CD14-positive monocyte (primary cell): ENCODE results near the gene ALDH1L2. TPM values are rescaled to one million over a fixed set of nuclear protein-coding genes. Genes with fewer than 3 reads are reported as not detected.

ENCODE experiments used
- DNase-seq, 3 donors: peaks; one replicate each; pipeline ENCODE4 v3.0.0-alpha.2; 2011 to 2022
- H2AFZ ChIP-seq: 2 replicates; pipeline ENCODE4 v1.6.0; 2012; ENCODE audit warnings: mild to moderate bottlenecking, low read depth, low read length, inconsistent platforms; ENCODE audit not compliant: insufficient read depth, poor library complexity, severe bottlenecking
- H3K27ac ChIP-seq, 2 donors: 1 replicate in 1 of 2; 2 replicates in 1 of 2; pipeline ENCODE4 v1.5.1; 2012 to 2013; ENCODE audit warnings: low read length in 2 of 2, control low read depth in 1 of 2, inconsistent platforms in 1 of 2, low read depth in 1 of 2, mild to moderate bottlenecking in 1 of 2
- H3K27me3 ChIP-seq, 2 donors: one replicate each; pipeline versions ENCODE4 v1.6.0 to v1.6.1; 2011 to 2013; ENCODE audit warnings: low read length in 2 of 2; ENCODE audit not compliant: control insufficient read depth in 2 of 2, insufficient read depth in 2 of 2
- H3K36me3 ChIP-seq, 2 donors: replicated peaks in 1 of 2; 1 replicate in 1 of 2; 2 replicates in 1 of 2; pipeline versions ENCODE4 v1.5.1 to v1.6.1; 2012 to 2013; ENCODE audit warnings: low read length in 2 of 2, control low read depth in 1 of 2, inconsistent platforms in 1 of 2, mild to moderate bottlenecking in 1 of 2; ENCODE audit not compliant: insufficient read depth in 2 of 2, control insufficient read depth in 1 of 2
- H3K4me1 ChIP-seq, 2 donors: 1 replicate in 1 of 2; 2 replicates in 1 of 2; pipeline versions ENCODE4 v1.5.1 to v1.6.1; 2012 to 2013; ENCODE audit warnings: low read length in 2 of 2, control low read depth in 1 of 2, inconsistent platforms in 1 of 2, mild to moderate bottlenecking in 1 of 2, moderate library complexity in 1 of 2; ENCODE audit not compliant: insufficient read depth in 2 of 2, control insufficient read depth in 1 of 2
- H3K4me2 ChIP-seq: replicated peaks from 2 replicates; pipeline ENCODE3; 2012; ENCODE audit warnings: low read length, moderate library complexity, mild to moderate bottlenecking; ENCODE audit not compliant: poor library complexity, severe bottlenecking; ENCODE audit errors: extremely low read depth
- H3K4me3 ChIP-seq, 3 experiments: fragments of 200-600 bp in 1 of 3; sonication (generic) in 1 of 3; replicated peaks in 1 of 3; 1 replicate in 2 of 3; 2 replicates in 1 of 3; pipeline ENCODE4 v1.5.1; 2011 to 2013; ENCODE audit warnings: low read length in 3 of 3, mild to moderate bottlenecking in 3 of 3, control low read depth in 2 of 3, low read depth in 2 of 3, inconsistent platforms in 1 of 3, moderate library complexity in 1 of 3
- H3K79me2 ChIP-seq: 2 replicates; pipeline ENCODE4 v1.6.0; 2012; ENCODE audit warnings: mild to moderate bottlenecking, control low read depth, inconsistent platforms, low read length, moderate library complexity; ENCODE audit not compliant: insufficient read depth
- H3K9ac ChIP-seq: 2 replicates; pipeline ENCODE4 v1.6.0; 2017; ENCODE audit warnings: low read length, mild to moderate bottlenecking; ENCODE audit not compliant: insufficient read depth, poor library complexity, severe bottlenecking
- H3K9me3 ChIP-seq, 2 donors: replicated peaks in 1 of 2; 1 replicate in 1 of 2; 2 replicates in 1 of 2; pipeline versions ENCODE4 v1.5.1 to v1.6.1; 2012 to 2013; ENCODE audit warnings: low read length in 2 of 2, control low read depth in 1 of 2; ENCODE audit not compliant: control insufficient read depth in 1 of 2, insufficient read depth in 1 of 2
- H4K20me1 ChIP-seq: 2 replicates; pipeline ENCODE4 v1.6.0; 2012; ENCODE audit warnings: mild to moderate bottlenecking, low read length, control low read depth, moderate library complexity; ENCODE audit not compliant: insufficient read depth
- H3K27ac Mint-ChIP-seq, 7 donors: one replicate each; pipeline ENCODE4 v1.8.0; 2020; ENCODE audit warnings: mild to moderate bottlenecking in 7 of 7, mixed read lengths in 7 of 7, moderate library complexity in 6 of 7, inconsistent platforms in 2 of 7
- H3K27me3 Mint-ChIP-seq, 3 donors: one replicate each; pipeline ENCODE4 v1.8.0; 2021 to 2022; ENCODE audit warnings: low read depth in 3 of 3, mild to moderate bottlenecking in 3 of 3, mixed read lengths in 3 of 3, moderate library complexity in 3 of 3, inconsistent platforms in 1 of 3
- H3K36me3 Mint-ChIP-seq, 2 donors: one replicate each; pipeline ENCODE4 v1.8.0; 2020; ENCODE audit warnings: mixed read lengths in 2 of 2, inconsistent platforms in 1 of 2, mild to moderate bottlenecking in 1 of 2
- H3K4me1 Mint-ChIP-seq: one replicate; pipeline ENCODE4 v1.8.0; 2020; ENCODE audit warnings: mild to moderate bottlenecking, mixed read lengths
- H3K4me3 Mint-ChIP-seq, 2 donors: one replicate each; pipeline ENCODE4 v1.8.0; 2020; ENCODE audit warnings: mild to moderate bottlenecking in 2 of 2, mixed read lengths in 2 of 2, moderate library complexity in 1 of 2
- H3K9me3 Mint-ChIP-seq, 7 donors: one replicate each; pipeline ENCODE4 v1.8.0; 2020 to 2022; ENCODE audit warnings: mixed read lengths in 7 of 7, mild to moderate bottlenecking in 6 of 7, moderate library complexity in 6 of 7, inconsistent platforms in 2 of 7
- WGBS: methylation state at CpG from one replicate; pipeline ENCODE4 v1.1.5; 2013; ENCODE audit warnings: missing lambda C conversion rate; ENCODE audit not compliant: insufficient coverage; 5-methylcytosine and 5-hydroxymethylcytosine counted together
- intact Hi-C, 2 donors: fragments of 100-400 bp; cut with micrococcal nuclease; formaldehyde crosslinking; loops; one replicate each; pipeline versions ENCODE4 v1.15.0 to v1.15.1; 2023
- polyA plus RNA-seq, 3 donors: library from polyadenylated mRNA; depleted of rRNA in 1 of 3; unstranded in 2 of 3; stranded (reverse) in 1 of 3; fragments of 300-500 nt in 2 of 3; fragments of >200 nt in 1 of 3; fragmentation: Illumina TruSeq in 2 of 3; gene quantifications; 1 replicate in 2 of 3; 2 replicates in 1 of 3; pipeline ENCODE4 v1.2.3, GENCODE V29; 2012 to 2021
- TF ChIP-seq, protein P1 (sequence below): fragments of 200-600 bp; IDR thresholded peaks from one replicate; pipeline ENCODE4 v1.8.0; 2022; ENCODE audit warnings: antibody characterized with exemption, mild to moderate bottlenecking

The ALDH1L2 gene
- polyA plus RNA-seq, 3 donors: 0.03 to 0.20 TPM; not detected in 1

DNA sequence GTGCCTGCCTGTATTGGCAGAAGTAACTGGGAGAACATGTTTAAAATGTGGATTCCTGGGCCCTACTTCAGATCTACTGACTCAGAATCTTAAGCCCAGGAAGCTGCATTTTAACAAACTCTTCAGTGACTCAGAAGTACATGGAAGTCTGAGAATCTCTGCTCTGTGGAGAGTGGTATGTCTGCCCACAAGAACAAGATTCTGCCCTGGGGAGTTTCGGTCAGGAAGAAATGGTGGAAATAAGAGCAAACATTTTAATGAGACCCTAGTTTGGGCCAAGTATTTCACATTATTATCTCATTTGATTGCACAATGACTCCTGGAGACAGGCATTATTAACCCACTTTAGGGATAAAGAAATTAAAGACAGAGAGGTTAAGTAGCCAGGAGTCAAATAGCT is 8.2 kb downstream of the ALDH1L2 start:
- no CpG with 5 or more reads among the region's 1 CpG for WGBS
- H3K4me1 Mint-ChIP-seq: no peaks in the 10 kb centered on the region
- Histone ChIP-seq H3K4me1 (no peaks in the 10 kb centered on the region), H3K9me3 (no peaks in the 10 kb centered on the region), H3K4me3 (no peak overlapping the region), H3K36me3 (no peaks in the 10 kb centered on the region), H3K4me2 (no peak overlapping the region), H3K27ac (no peak overlapping the region), H4K20me1 (no peaks in the 10 kb centered on the region), H2AFZ (no peak overlapping the region), H3K79me2 (no peaks in the 10 kb centered on the region), H3K9ac (no peak overlapping the region), H3K27me3 (no peaks in the 10 kb centered on the region)
- H3K27ac Mint-ChIP-seq: no peak overlapping the region
- peaks cover 0 to 3% (median 2%) of the 10 kb centered on the region in 3 donors for H3K27me3 Mint-ChIP-seq
- TF ChIP-seq, protein P1, sequence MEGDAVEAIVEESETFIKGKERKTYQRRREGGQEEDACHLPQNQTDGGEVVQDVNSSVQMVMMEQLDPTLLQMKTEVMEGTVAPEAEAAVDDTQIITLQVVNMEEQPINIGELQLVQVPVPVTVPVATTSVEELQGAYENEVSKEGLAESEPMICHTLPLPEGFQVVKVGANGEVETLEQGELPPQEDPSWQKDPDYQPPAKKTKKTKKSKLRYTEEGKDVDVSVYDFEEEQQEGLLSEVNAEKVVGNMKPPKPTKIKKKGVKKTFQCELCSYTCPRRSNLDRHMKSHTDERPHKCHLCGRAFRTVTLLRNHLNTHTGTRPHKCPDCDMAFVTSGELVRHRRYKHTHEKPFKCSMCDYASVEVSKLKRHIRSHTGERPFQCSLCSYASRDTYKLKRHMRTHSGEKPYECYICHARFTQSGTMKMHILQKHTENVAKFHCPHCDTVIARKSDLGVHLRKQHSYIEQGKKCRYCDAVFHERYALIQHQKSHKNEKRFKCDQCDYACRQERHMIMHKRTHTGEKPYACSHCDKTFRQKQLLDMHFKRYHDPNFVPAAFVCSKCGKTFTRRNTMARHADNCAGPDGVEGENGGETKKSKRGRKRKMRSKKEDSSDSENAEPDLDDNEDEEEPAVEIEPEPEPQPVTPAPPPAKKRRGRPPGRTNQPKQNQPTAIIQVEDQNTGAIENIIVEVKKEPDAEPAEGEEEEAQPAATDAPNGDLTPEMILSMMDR: no peak
- no peak overlapping the region for H3K4me3 Mint-ChIP-seq
- intact Hi-C loops: no loop called here
- H3K36me3 Mint-ChIP-seq: no peaks in the 10 kb centered on the region
- no peaks in the 10 kb centered on the region for H3K9me3 Mint-ChIP-seq
- no peak for DNase-seq

DNA sequence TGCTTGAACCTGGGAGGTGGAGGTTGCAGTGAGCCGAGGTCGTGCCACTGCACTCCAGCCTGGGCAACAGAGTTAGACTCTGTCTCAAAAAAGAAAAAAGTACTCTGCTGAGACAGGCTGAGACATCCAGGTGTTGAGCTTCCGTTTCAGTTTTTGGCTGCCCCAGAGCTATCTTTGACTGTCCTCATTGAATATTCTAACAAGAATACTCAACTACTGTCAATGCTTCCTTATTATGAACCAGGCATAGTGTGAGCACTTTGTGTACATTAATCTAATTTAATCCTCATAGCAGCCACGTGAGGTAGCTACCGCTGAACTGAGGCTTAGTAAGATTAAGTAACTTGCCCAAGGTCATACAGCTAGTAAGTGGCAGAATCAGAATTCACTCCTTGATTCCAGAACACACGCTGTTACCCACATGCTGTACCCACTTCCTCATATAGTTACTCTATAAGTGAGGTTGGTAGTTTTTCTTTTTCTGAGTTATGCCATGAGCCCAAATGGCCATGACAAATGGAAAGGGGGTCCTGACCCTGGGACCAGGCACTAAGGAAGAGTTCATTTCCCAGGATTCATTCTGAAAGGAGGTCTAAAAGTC is 11.3 kb downstream of the ALDH1L2 start:
- H3K79me2 ChIP-seq: no peaks in the 10 kb centered on the region
- no peak overlapping the region for H3K4me2 ChIP-seq
- WGBS: 100% methylated on average over 3 of the region's 6 CpGs
- H3K4me3 Mint-ChIP-seq: no peak overlapping the region
- H3K4me1 ChIP-seq: no peaks in the 10 kb centered on the region
- no peaks in the 10 kb centered on the region for H3K9me3 ChIP-seq
- no peaks in the 10 kb centered on the region for H3K9me3 Mint-ChIP-seq
- no peak overlapping the region for H3K27ac Mint-ChIP-seq
- H3K36me3 Mint-ChIP-seq: peaks cover 0 to 3% of the 10 kb centered on the region in 2 donors
- H4K20me1 ChIP-seq: no peaks in the 10 kb centered on the region
- H3K9ac ChIP-seq: no peak overlapping the region
- no peaks in the 10 kb centered on the region for H3K4me1 Mint-ChIP-seq
- H3K36me3 ChIP-seq: no peaks in the 10 kb centered on the region
- no peak for DNase-seq
- H2AFZ ChIP-seq: no peak overlapping the region
- no peak overlapping the region for H3K27ac ChIP-seq
- no peaks in the 10 kb centered on the region for H3K27me3 ChIP-seq
- H3K27me3 Mint-ChIP-seq: peaks cover 0 to 2% (median 2%) of the 10 kb centered on the region in 3 donors
- intact Hi-C loops: no loop called here
- no peak overlapping the region for H3K4me3 ChIP-seq
- TF ChIP-seq, protein P1: no peak
